ENCODE results near the gene QSOX2.

Gene QSOX2

GRCh38 chr9:136216541-136217244, 28.9 kb downstream of the QSOX2 start:
- peaks cover 15% of the 10 kb centered on the region; the same call in 1 of the 2 replicates for H3K79me2 ChIP-seq (ENCODE audit: insufficient read depth, low read length)
- H3K9me2 ChIP-seq (replicated peaks; ENCODE audit: low read depth, low read length): no peaks in the 10 kb centered on the region
- no peak overlapping the region for H3K4me2 ChIP-seq (ENCODE audit: low read depth, low read length, poor library complexity, severe bottlenecking)
- peaks cover 4% of the 10 kb centered on the region for H4K20me1 ChIP-seq (ENCODE audit: insufficient read depth, low read length, poor library complexity, severe bottlenecking)
- H2AFZ ChIP-seq (ENCODE audit: low read length): no peak overlapping the region
- TF ChIP-seq, protein P1, sequence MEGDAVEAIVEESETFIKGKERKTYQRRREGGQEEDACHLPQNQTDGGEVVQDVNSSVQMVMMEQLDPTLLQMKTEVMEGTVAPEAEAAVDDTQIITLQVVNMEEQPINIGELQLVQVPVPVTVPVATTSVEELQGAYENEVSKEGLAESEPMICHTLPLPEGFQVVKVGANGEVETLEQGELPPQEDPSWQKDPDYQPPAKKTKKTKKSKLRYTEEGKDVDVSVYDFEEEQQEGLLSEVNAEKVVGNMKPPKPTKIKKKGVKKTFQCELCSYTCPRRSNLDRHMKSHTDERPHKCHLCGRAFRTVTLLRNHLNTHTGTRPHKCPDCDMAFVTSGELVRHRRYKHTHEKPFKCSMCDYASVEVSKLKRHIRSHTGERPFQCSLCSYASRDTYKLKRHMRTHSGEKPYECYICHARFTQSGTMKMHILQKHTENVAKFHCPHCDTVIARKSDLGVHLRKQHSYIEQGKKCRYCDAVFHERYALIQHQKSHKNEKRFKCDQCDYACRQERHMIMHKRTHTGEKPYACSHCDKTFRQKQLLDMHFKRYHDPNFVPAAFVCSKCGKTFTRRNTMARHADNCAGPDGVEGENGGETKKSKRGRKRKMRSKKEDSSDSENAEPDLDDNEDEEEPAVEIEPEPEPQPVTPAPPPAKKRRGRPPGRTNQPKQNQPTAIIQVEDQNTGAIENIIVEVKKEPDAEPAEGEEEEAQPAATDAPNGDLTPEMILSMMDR (conservative IDR thresholded peaks at IDR 0.05; ENCODE audit: low read length): no peak
- no peak for TF ChIP-seq EZH2phosphoT487 (IDR thresholded peaks at IDR 0.05; ENCODE audit: borderline replicate concordance)
- no peaks in the 10 kb centered on the region for H3F3A ChIP-seq (ENCODE audit: low read depth)
- no peak overlapping the region for H3K9ac ChIP-seq (ENCODE audit: low read depth, low read length, poor library complexity, severe bottlenecking)
- H3K36me3 ChIP-seq (ENCODE audit: insufficient read depth, low read length): peaks cover 79% of the 10 kb centered on the region; the same call in 1 of the 2 replicates
- H3K4me1 ChIP-seq (ENCODE audit: insufficient read depth, low read length, poor library complexity, severe bottlenecking): peaks cover 13% of the 10 kb centered on the region
- no peaks in the 10 kb centered on the region for H3K27me3 ChIP-seq (ENCODE audit: insufficient read depth, low read length, poor library complexity, severe bottlenecking)
- H3K9me3 ChIP-seq (ENCODE audit: insufficient read depth, low read depth, low read length): no peaks in the 10 kb centered on the region
- no peak overlapping the region for H3K4me3 ChIP-seq (ENCODE audit: low read length, poor library complexity, severe bottlenecking)

DNA sequence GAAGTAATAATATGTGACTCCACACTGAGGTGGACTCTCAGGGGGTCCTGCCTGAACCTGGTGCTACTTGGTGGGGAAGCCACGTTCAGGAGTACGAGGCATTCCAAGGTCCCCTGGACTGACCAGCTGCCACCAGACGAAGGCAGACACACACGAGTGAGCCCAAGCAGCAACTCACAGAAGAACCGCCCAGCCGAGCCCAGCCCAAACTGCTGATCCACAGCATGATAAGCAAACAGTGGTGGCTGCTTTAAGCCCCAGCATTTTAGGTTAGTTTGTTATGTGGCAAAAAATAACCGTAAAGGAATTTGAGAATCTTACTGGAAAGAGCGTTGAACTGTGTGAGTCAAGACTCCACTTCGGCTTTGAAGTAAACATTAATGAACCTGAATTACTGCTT, 31.9 kb downstream of the QSOX2 start:
- peaks cover 2% of the 10 kb centered on the region; the same call in 1 of the 2 replicates for H3K79me2 ChIP-seq (ENCODE audit: insufficient read depth, low read length)
- peaks cover 91% of the 10 kb centered on the region; the same call in 1 of the 2 replicates for H3K36me3 ChIP-seq (ENCODE audit: insufficient read depth, low read length)
- H4K20me1 ChIP-seq (ENCODE audit: insufficient read depth, low read length, poor library complexity, severe bottlenecking): peaks cover 2% of the 10 kb centered on the region
- no peaks in the 10 kb centered on the region for H3K9me3 ChIP-seq (ENCODE audit: insufficient read depth, low read depth, low read length)
- no peaks in the 10 kb centered on the region for H3K4me1 ChIP-seq (ENCODE audit: insufficient read depth, low read length, poor library complexity, severe bottlenecking)
- no peak overlapping the region for H2AFZ ChIP-seq (ENCODE audit: low read length)
- H3K9me2 ChIP-seq (replicated peaks; ENCODE audit: low read depth, low read length): no peaks in the 10 kb centered on the region
- no peak overlapping the region for H3K9ac ChIP-seq (ENCODE audit: low read depth, low read length, poor library complexity, severe bottlenecking)
- no peaks in the 10 kb centered on the region for H3F3A ChIP-seq (ENCODE audit: low read depth)
- H3K4me3 ChIP-seq (ENCODE audit: low read length, poor library complexity, severe bottlenecking): no peak overlapping the region
- no peak overlapping the region for H3K4me2 ChIP-seq (ENCODE audit: low read depth, low read length, poor library complexity, severe bottlenecking)
- TF ChIP-seq EZH2phosphoT487 (IDR thresholded peaks at IDR 0.05; ENCODE audit: borderline replicate concordance): no peak
- TF ChIP-seq, protein P1 (conservative IDR thresholded peaks at IDR 0.05; ENCODE audit: low read length): no peak
- H3K27me3 ChIP-seq (ENCODE audit: insufficient read depth, low read length, poor library complexity, severe bottlenecking): no peaks in the 10 kb centered on the region

DNA sequence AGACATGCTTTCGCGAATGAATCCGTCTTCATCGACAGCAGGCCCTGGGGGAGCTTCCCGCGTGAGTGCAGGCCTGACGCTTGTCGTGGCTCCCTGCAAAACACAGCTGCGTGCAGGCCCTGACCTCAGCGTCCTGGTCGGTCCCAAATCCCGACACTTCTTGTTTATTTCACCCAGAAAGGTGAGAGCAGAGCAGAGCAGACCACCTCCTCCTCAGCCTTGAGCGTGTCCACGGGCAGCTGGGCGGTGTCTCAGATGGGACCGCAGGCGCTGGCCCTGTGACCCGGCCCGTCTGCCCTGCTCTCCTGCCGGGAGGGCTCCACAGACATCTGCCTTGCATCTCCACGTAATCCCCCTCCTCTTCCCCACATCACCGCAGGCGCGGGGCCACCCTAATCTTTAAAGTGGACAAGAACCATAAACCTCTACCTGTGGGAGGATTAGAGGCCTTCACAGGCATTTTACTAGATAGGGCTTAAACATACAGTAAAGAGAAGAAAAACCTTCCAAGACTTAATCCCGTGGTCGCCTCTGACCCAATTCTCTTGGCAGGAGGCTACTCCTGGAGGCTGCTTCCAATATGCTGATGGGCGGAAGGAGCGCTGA, 33.2 kb downstream of the QSOX2 start:
- Histone ChIP-seq H3K4me1 (ENCODE audit: insufficient read depth, low read length, poor library complexity, severe bottlenecking) (no peaks in the 10 kb centered on the region), H3K36me3 (ENCODE audit: insufficient read depth, low read length) (peaks cover 86% of the 10 kb centered on the region; the same call in 1 of the 2 replicates), H3K4me2 (ENCODE audit: low read depth, low read length, poor library complexity, severe bottlenecking) (no peak overlapping the region)

More for the DNA sequence above, 33.2 kb downstream of the QSOX2 start:
- TF ChIP-seq, protein P1 (conservative IDR thresholded peaks at IDR 0.05; ENCODE audit: low read length): no peak
- TF ChIP-seq EZH2phosphoT487 (IDR thresholded peaks at IDR 0.05; ENCODE audit: borderline replicate concordance): no peak
- Histone ChIP-seq H3F3A (ENCODE audit: low read depth) (no peaks in the 10 kb centered on the region), H3K27me3 (ENCODE audit: insufficient read depth, low read length, poor library complexity, severe bottlenecking) (no peaks in the 10 kb centered on the region), H3K9me2 (replicated peaks; ENCODE audit: low read depth, low read length) (no peaks in the 10 kb centered on the region), H3K79me2 (ENCODE audit: insufficient read depth, low read length) (no peaks in the 10 kb centered on the region), H4K20me1 (ENCODE audit: insufficient read depth, low read length, poor library complexity, severe bottlenecking) (no peaks in the 10 kb centered on the region), H3K9me3 (ENCODE audit: insufficient read depth, low read depth, low read length) (no peaks in the 10 kb centered on the region), H3K9ac (ENCODE audit: low read depth, low read length, poor library complexity, severe bottlenecking) (no peak overlapping the region), H3K4me3 (ENCODE audit: low read length, poor library complexity, severe bottlenecking) (no peak overlapping the region), H2AFZ (ENCODE audit: low read length) (no peak overlapping the region)

Data from Loucy (cell line).